ENCODE results near the gene LIN9.
A peak's percentile ranks its signal among the peaks of the same experiment; 100 is the strongest.
"Not testable (repeated sequence)": the region's sequence is repeated elsewhere in the genome, so short reads cannot be mapped to it uniquely, and the experiment has no call there.

LIN9 gene

DNA sequence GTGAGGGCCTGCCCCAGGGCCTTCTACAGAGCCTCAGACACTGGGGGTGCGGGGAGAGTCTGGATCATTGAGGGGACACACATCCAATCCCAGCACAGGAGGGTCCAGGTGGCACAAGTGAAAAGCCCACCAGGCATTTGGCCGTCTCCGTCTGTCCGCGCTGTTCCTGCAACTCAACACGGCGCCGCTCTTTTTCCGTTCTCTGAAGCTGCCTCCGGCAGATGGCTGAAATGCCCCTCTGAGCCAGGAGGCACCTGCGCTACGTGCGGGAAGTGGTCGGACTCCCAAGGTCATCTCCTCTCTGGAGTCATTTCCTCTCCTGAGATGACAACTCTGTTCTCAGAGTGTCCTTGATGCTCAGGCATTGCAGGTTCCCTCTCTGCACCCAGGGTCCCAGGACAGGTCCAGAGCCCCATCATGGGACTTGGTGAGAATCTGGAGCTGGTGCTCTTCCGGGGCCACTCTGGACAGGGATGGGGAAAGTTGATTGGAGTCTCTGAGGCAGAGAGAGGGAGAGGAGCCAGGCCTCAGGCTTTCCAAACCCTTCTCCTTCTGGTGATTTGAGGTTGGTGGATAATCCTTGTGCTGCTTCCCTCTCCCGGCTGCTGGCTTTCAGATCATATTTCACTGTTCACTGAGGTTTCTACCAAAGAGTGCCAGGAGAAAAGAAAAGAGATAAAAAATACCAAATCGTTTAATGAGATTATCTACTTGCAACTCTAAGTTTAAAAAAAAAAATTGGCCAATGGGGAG is 99.5 kb downstream of the LIN9 start:
- TF ChIP-seq, protein P1, sequence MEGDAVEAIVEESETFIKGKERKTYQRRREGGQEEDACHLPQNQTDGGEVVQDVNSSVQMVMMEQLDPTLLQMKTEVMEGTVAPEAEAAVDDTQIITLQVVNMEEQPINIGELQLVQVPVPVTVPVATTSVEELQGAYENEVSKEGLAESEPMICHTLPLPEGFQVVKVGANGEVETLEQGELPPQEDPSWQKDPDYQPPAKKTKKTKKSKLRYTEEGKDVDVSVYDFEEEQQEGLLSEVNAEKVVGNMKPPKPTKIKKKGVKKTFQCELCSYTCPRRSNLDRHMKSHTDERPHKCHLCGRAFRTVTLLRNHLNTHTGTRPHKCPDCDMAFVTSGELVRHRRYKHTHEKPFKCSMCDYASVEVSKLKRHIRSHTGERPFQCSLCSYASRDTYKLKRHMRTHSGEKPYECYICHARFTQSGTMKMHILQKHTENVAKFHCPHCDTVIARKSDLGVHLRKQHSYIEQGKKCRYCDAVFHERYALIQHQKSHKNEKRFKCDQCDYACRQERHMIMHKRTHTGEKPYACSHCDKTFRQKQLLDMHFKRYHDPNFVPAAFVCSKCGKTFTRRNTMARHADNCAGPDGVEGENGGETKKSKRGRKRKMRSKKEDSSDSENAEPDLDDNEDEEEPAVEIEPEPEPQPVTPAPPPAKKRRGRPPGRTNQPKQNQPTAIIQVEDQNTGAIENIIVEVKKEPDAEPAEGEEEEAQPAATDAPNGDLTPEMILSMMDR (IDR thresholded peaks at IDR 0.05; ENCODE audit: insufficient read depth, low read depth, low read length, missing control alignments): no peak
- H3K4me3 ChIP-seq (ENCODE audit: low read length): no peak overlapping the region
- DNase-seq (ENCODE audit: low read depth): no peak

DNA sequence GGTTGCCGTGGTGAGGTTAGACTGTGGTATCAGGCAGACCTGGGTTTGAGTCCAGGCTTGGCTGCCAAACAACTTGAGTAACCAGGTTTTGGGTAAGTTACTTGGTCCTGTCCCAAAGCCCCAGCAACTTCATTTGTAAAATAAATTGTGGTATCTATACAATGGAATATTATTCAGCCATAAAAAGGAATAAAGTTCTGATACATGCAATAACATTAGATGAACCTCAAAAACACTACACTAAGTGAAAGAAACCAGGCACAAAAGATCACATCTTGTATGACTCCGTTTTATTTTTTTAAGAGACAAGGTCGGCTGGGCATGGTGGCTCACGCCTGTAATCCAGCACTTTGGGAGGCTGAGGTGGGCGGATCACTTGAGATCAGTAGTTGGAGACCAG is 101.9 kb downstream of the LIN9 start:
- TF ChIP-seq, protein P1 (IDR thresholded peaks at IDR 0.05; ENCODE audit: insufficient read depth, low read depth, low read length, missing control alignments): no peak
- no peak for DNase-seq (ENCODE audit: low read depth)
- H3K4me3 ChIP-seq (ENCODE audit: low read length): no peak overlapping the region

DNA sequence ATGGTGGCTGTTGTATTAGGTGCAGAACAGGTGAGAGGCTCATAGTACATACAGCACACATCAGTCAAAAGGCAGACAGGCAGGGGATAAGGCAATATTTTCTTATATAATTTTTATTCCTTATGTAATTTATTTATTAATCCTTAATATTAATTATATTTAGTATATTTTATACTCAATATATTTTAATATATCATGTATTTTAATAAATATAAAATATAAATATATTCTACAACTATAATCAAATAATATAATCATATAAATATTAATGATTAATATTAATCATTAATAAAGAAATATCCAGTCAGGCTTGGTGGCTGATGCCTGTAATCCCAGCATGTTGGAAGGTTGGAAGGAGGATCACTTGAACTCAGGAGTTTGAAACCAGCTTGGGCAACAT is 104.8 kb downstream of the LIN9 start:
- TF ChIP-seq, protein P1 (IDR thresholded peaks at IDR 0.05; ENCODE audit: insufficient read depth, low read depth, low read length, missing control alignments): no peak
- H3K4me3 ChIP-seq (ENCODE audit: low read length): no peak overlapping the region
- no peak for DNase-seq (ENCODE audit: low read depth)

DNA sequence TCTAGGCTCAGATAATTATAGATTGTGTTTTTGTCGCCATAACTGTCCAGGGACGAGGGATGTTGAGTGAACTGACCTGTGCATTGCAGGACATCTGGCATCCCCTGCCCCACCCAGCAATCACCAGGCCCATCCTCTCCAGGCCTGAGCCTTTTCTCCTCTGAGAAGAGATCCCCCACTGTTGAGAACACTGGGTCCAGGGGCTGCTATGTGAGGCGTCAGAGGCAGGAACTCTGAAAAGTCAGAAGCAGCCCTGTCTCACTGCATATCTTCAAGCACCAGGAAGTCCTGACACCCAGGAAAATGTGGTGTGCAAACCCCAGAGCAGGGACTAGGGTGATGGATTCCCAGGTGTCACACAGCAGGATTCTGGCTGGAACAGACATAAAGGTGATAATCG is 105.3 kb downstream of the LIN9 start:
- TF ChIP-seq, protein P1 (IDR thresholded peaks at IDR 0.05; ENCODE audit: insufficient read depth, low read depth, low read length, missing control alignments): no peak
- no peak for DNase-seq (ENCODE audit: low read depth)

DNA sequence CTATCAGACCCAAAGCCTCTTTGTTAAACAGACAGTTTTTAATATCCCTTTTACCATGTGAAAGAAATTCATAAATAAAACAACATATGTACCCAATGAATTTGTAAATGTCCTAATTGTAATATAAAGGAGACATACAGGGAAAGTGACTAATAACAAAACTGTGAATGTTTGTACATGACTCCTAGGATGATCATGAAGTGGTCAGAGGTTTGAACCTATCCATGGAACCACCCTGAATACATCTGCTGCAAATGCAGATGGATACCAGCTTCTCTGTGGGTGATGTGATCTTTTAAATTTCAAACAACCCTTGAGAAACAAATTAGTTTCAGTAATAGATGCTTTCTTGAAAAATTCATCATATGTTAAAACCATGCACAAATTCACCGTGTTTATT is 105.7 kb downstream of the LIN9 start:
- TF ChIP-seq, protein P1 (IDR thresholded peaks at IDR 0.05; ENCODE audit: insufficient read depth, low read depth, low read length, missing control alignments): no peak
- no peak overlapping the region for H3K4me3 ChIP-seq (ENCODE audit: low read length)
- peak; percentile 14 for DNase-seq (ENCODE audit: low read depth)

More for the DNA sequence above, 105.3 kb downstream of the LIN9 start:
- H3K4me3 ChIP-seq (ENCODE audit: low read length): no peak overlapping the region

DNA sequence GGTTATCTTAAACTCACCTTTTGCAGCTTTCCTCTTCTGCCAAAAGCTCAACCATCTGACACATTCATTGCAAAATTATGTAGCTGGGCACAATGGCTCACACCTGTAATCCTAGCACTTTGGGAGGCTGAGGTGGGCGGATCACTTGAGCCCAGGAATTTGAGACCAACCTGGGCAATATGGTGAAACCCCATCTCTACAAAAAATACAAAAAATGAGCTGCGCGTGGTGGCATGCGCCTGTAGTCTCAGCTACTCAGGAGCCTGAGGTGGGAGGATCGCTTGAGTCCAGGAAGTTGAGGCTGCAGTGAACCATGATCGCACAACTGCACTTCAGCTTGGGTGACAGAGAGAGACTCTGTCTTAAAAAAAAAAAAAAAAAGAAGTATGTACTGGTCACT is 106.3 kb downstream of the LIN9 start:
- DNase-seq (ENCODE audit: low read depth); H3K4me3 ChIP-seq (ENCODE audit: low read length): not testable (repeated sequence)

DNA sequence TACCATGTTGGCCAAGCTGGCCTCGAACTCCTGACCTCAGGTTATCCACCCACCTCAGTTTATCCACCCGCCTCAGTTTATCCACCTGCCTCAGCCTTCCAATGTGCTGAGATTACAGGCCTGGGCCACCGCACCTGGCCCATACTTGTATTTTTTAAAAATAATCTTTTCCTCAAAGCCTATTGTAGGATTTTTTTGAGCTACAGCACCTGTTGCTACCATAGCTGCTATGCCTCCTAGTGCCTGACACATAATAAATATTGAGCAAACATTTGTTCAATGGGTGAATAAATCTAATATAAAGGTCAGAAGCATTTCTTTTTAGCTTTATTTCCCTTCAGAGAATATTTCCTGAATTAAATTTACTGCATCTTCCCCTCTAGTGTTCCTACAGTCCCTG is 106.7 kb downstream of the LIN9 start:
- no peak overlapping the region for H3K4me3 ChIP-seq (ENCODE audit: low read length)
- TF ChIP-seq, protein P1 (IDR thresholded peaks at IDR 0.05; ENCODE audit: insufficient read depth, low read depth, low read length, missing control alignments): no peak
- no peak for DNase-seq (ENCODE audit: low read depth)

Data from epithelial cell of esophagus (primary cell).